Pancreas (tissue), 10 donors: ENCODE results near the gene P4HA3. TPM values are rescaled to one million over a fixed set of nuclear protein-coding genes. Genes with fewer than 3 reads are reported as not detected.

Experiments
- ATAC-seq, 4 donors: fragments of 200-7000 bp; cut with Tn5 transposase; one replicate each; pipeline versions ENCODE4 v1.8.0 to v1.9.1; 2020; ENCODE audit warnings: mild to moderate bottlenecking in 4 of 4, moderate library complexity in 4 of 4
- DNase-seq, 6 donors: peaks; one replicate each; pipeline ENCODE4 v3.0.0-alpha.2; 2020
- FAIRE-seq: peaks from 2 replicates; lab custom pipeline; 2012; peaks lifted over from hg19 to GRCh38; lab: Jason Lieb, UNC
- H3K27ac ChIP-seq, 4 donors: fragments of 200-600 bp; sonication (generic); 1 replicate in 3 of 4; 2 replicates in 1 of 4; pipeline versions ENCODE4 v1.5.0 to v1.8.0; 2020
- H3K27me3 ChIP-seq, 4 donors: fragments of 200-600 bp; one replicate each; pipeline ENCODE4 v1.8.0; 2021
- H3K36me3 ChIP-seq, 3 donors: fragments of 200-600 bp; sonication (generic) in 1 of 3; one replicate each; pipeline versions ENCODE4 v1.5.0 to v1.8.0; 2020 to 2021
- H3K4me1 ChIP-seq, 3 donors: fragments of 200-600 bp; one replicate each; pipeline ENCODE4 v1.8.0; 2021
- H3K4me3 ChIP-seq, 4 donors: fragments of 200-600 bp; sonication (generic) in 2 of 4; one replicate each; pipeline versions ENCODE4 v1.5.0 to v1.8.0; 2020 to 2021
- H3K9me3 ChIP-seq, 4 donors: fragments of 200-600 bp; one replicate each; pipeline ENCODE4 v1.8.0; 2021
- CTCF ChIP-seq, 4 donors: fragments of 200-600 bp; sonication (generic) in 3 of 4; IDR thresholded peaks; one replicate each; pipeline versions ENCODE4 v1.5.0 to v1.8.0; 2021; ENCODE audit warnings: antibody characterized with exemption in 4 of 4
- WGBS, 2 donors: extraction: QIAGEN DNeasy Blood & Tissue Kit; methylation state at CpG; one replicate each; pipeline ENCODE4 v1.1.7; 2013; 5-methylcytosine and 5-hydroxymethylcytosine counted together
- intact Hi-C, 3 donors: fragments of 100-400 bp; cut with DNase I; formaldehyde crosslinking; loops; one replicate each; pipeline versions ENCODE4 v1.11.1 to v1.14.2; 2022
- polyA plus RNA-seq, 2 donors: library from polyadenylated mRNA; stranded (reverse); fragments of 200-250 nt; gene quantifications; one replicate each; pipeline ENCODE4 v1.2.3, GENCODE V29; 2013
- total RNA-seq, 6 donors: library from RNA; stranded (reverse); fragmentation: NEBNext Ultra II Directional in 4 of 6; extraction: Animal tissue kit (Norgen Biotek cat#: 25700) in 4 of 6; gene quantifications; one replicate each; pipeline versions ENCODE4 v1.2.1 to v1.2.4, GENCODE V29; 2021 to 2023
- donor health status: healthy with polysubstance abuse.
- donor health status: DM: no; HTN: no; CAD: no; lungs with moderate emphysema.
- donor health status: DM: no; HTN: no; CAD: no.
- donor health status: control.
- donor health status: control.
- donor health status: Bipolar disorder and iron deficiency.
- donor health status: DM: yes; HTN: yes; CAD: no.
- donor health status: DM: no; HTN: no; CAD: no.
- donor health status: DM: no; HTN: no; CAD: no.
- donor health status: DM: yes; HTN: yes; CAD: no.

P4HA3 gene
- total and polyA plus RNA-seq, 8 donors = 0.19 to 0.94 (median 0.38) TPM; not detected in 3

GRCh38 chr11:74256378-74257133 lies 54.9 kb downstream of the P4HA3 start:
- DNase-seq (no peak), FAIRE-seq (no peak), ATAC-seq (no peak)
- no peak overlapping the region for H3K4me3 ChIP-seq
- TF ChIP-seq CTCF (IDR thresholded peaks at IDR 0.05) = no peak
- intact Hi-C loops = loop anchor here in 1 of 3 donors (5.0 to 10.0 kb wide), 3 partner anchors 68 to 318 kb away; no protein-coding TSS in a partner anchor
- peaks cover 0 to 1% (median 0%) of the 10 kb centered on the region in 3 donors for H3K36me3 ChIP-seq
- no peaks in the 10 kb centered on the region for H3K27me3 ChIP-seq
- no peaks in the 10 kb centered on the region for H3K4me1 ChIP-seq
- no peaks in the 10 kb centered on the region for H3K9me3 ChIP-seq
- no peak overlapping the region for H3K27ac ChIP-seq
- 64 to 74% methylated on average over 5 of the region's 5 CpGs for WGBS, 2 donors

GRCh38 chr11:74255741-74256375 lies 55.6 kb downstream of the P4HA3 start:
- DNase-seq (peak in 5 of 6 donors; percentile 24 to 67 (median 37)), FAIRE-seq (peak; percentile 45), ATAC-seq (peak; percentile 67 to 91 (median 86))
- no peaks in the 10 kb centered on the region for H3K9me3 ChIP-seq
- no peak overlapping the region for H3K4me3 ChIP-seq
- H3K36me3 ChIP-seq = peaks cover 0 to 8% (median 3%) of the 10 kb centered on the region in 3 donors
- no peak overlapping the region for H3K27ac ChIP-seq
- H3K4me1 ChIP-seq = no peaks in the 10 kb centered on the region
- intact Hi-C loops = loop anchor here in 1 of 3 donors (5.0 to 10.0 kb wide), 3 partner anchors 69 to 319 kb away; no protein-coding TSS in a partner anchor
- no peaks in the 10 kb centered on the region for H3K27me3 ChIP-seq
- WGBS, 2 donors = 41 to 45% methylated on average over 5 of the region's 5 CpGs
- TF ChIP-seq CTCF (IDR thresholded peaks at IDR 0.05) = peak; percentile 79 to 88 (median 86)

GRCh38 chr11:74253361-74253760 lies 58.1 kb downstream of the P4HA3 start:
- 89 to 93% methylated on average over 8 of the region's 8 CpGs for WGBS, 2 donors
- peaks cover 0 to 24% (median 9%) of the 10 kb centered on the region in 3 donors for H3K36me3 ChIP-seq
- H3K4me1 ChIP-seq = no peaks in the 10 kb centered on the region

GRCh38 chr11:74249496-74249895 lies 61.9 kb downstream of the P4HA3 start:
- Histone ChIP-seq H3K27me3 (no peaks in the 10 kb centered on the region), H3K4me3 (no peak overlapping the region), H3K9me3 (no peaks in the 10 kb centered on the region), H3K27ac (no peak overlapping the region), H3K4me1 (no peaks in the 10 kb centered on the region), H3K36me3 (peaks cover 0 to 34% (median 11%) of the 10 kb centered on the region in 3 donors)
- DNase-seq (no peak), FAIRE-seq (no peak), ATAC-seq (no peak)
- intact Hi-C loops = no loop called here
- no peak for TF ChIP-seq CTCF (IDR thresholded peaks at IDR 0.05)
- WGBS, 2 donors = 93 to 95% methylated on average over 2 of the region's 2 CpGs

More at GRCh38 chr11:74253361-74253760, 58.1 kb downstream of the P4HA3 start:
- no peak for TF ChIP-seq CTCF (IDR thresholded peaks at IDR 0.05)
- H3K9me3 ChIP-seq = no peaks in the 10 kb centered on the region
- H3K27me3 ChIP-seq = no peaks in the 10 kb centered on the region
- FAIRE-seq = no peak
- H3K27ac ChIP-seq = no peak overlapping the region
- ATAC-seq = no peak
- no peak overlapping the region for H3K4me3 ChIP-seq
- intact Hi-C loops = loop anchor here in 2 of 3 donors (5.0 to 10.0 kb wide), 3 partner anchors 71 to 321 kb away; no protein-coding TSS in a partner anchor
- DNase-seq = no peak
